ENCODE data around the gene C4orf46.

The C4orf46 gene

GRCh38 chr4:158649111-158649680 is 22.5 kb downstream of the C4orf46 start:
- no peak for DNase-seq

- no peak for DNase-seq
Measured at GRCh38 chr4:158644760-158645159, 26.9 kb downstream of the C4orf46 start.

GRCh38 chr4:158644356-158644755 is 27.3 kb downstream of the C4orf46 start:
- DNase-seq = no peak

GRCh38 chr4:158636619-158637018 is 35.1 kb downstream of the C4orf46 start:
- DNase-seq = no peak

- DNase-seq = no peak
Measured at GRCh38 chr4:158630893-158631292, 40.8 kb downstream of the C4orf46 start.

- no peak for DNase-seq
Measured at GRCh38 chr4:158625544-158625943, 46.1 kb downstream of the C4orf46 start.

GRCh38 chr4:158624889-158625478 is 46.7 kb downstream of the C4orf46 start:
- DNase-seq = no peak

- DNase-seq = no peak
Measured at GRCh38 chr4:158622251-158622650, 49.4 kb downstream of the C4orf46 start.

- DNase-seq = no peak
Measured at GRCh38 chr4:158621729-158622128, 50.0 kb downstream of the C4orf46 start.

- DNase-seq = no peak
Measured at GRCh38 chr4:158617956-158618355, 53.7 kb downstream of the C4orf46 start.
